Stimulated activated CD4-positive, alpha-beta T cell treated with anti-CD3 and anti-CD28 coated beads, TNF-alpha, amount 100 ng/mL, for 4 hours (primary cell): Measurements from ENCODE around the gene OGFR.
"Not testable (repeated sequence)": the region's sequence is repeated elsewhere in the genome, so short reads cannot be mapped to it uniquely, and the experiment has no call there.

Experiments used
- DNase-seq, 3 experiments: peaks; one replicate each; pipeline ENCODE4 v3.0.0-alpha.2; 2020; ENCODE audit warnings: low read depth in 3 of 3

OGFR gene

GRCh38 chr20:62839816-62840215 lies 35.2 kb downstream of the OGFR start:
- DNase-seq = no peak

GRCh38 chr20:62840244-62841197 lies 35.9 kb downstream of the OGFR start:
- DNase-seq = no peak

DNA sequence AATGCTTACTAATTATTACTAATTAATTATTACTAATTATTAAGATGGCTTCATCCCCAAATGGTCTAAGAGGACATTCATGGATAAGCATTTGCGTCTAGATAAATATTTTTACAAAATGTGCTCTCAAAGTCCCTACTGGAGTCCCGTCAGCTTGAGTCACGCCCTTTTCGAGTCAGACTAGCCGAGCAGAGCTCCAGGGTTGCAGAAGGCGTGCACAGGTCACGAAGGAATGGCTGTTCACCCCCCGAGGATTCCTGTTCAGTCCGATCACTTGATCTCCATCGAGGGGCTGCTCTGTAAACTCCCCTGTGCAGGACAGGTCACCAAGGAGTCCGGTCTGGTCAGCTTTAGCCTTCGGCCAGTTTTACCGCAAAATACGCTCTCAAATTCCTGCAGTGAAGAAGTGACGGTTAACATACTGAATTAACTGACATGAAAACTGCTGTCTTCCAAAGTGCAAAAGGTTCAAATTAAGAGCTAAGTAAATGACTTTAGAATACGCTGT lies 37.1 kb downstream of the OGFR start:
- no peak for DNase-seq

GRCh38 chr20:62843656-62844055 lies 39.0 kb downstream of the OGFR start:
- no peak for DNase-seq

- DNase-seq = no peak
Observed at GRCh38 chr20:62844182-62844581, 39.5 kb downstream of the OGFR start.

DNA sequence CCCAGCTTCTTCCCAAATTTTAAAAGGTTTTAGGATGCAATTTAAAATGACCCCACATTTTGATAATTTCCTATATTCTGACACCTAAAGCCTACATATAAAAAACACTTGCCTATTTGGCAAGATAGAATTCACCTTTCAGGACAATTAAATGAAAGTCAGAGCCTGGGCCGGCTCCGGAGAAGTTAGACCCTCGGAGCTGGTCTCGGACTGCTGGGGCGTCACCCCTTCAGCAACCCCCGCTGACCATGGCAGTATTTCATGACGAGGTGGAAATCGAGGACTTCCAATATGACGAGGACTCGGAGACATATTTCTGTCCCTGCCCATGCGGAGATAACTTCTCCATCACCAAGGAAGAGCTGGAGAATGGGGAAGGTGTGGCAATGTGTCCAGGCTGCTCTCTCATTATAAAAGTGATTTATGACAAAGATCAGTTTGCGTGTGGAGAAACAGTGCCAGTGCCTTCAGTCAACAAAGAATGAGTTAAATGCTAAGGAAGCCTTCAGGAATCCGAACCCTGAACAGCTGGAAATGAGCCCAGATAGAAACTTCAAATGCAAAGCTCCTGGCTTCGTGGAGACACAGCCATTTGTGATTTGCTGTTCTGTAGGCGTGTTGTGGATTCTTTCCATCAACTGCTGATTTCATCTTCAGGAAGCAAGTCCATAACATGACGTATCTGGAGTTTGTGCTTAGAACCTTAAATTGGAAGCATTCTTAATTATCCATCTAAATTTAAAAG lies 41.0 kb downstream of the OGFR start:
- DNase-seq = no peak

GRCh38 chr20:62846166-62846890 lies 41.7 kb downstream of the OGFR start:
- DNase-seq = no peak

DNA sequence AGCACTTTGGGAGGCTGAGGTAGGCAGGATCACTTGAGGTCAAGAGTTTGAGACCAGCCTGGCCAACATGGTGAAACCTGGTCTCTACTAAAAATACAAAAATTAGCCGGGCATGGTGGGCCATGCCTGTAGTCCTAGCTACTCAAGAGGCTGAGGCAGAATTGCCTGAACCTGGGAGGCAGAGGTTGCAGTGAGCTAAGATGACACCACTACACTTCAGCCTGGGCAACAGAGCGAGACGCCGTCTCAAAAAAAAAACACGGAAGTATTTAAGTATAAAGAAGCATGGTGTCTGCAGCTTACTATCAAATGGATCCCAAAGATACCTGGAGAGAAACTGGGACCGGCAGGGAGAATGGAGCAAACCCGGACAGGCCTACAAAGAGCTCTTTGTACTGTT lies 44.3 kb downstream of the OGFR start:
- not testable (repeated sequence) for DNase-seq

- no peak for DNase-seq
Observed at GRCh38 chr20:62849431-62849830, 44.8 kb downstream of the OGFR start.

DNA sequence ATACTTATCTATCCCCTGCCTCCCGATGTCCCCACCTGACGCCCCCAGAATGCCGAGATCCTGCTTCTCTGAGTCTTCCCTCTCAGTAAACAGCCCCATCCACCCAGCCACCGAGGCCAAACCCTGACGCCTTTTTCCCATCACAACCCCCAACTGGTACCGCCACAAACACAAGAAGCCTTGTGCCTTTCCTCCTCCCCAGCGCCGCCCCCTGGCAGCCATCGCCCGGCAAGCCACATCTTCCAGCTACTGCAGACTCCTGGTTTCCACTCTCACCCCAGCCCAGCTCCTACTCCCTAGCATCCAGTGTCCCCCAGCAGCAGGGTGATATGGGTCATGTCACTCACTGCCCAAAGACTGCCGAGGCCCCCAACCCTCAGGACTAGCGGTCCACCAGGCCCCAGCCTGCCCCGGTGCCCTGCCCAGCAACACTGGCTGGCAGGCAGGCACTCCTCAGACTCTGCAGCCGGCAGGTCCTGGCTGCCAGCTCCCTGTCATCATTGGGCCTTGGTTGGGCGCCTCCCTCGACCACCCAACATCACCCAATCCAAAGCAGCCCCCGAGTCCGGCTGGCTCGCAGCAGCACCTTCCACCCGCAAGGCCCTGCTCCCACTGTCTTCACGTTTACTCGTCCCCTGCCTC lies 45.8 kb downstream of the OGFR start:
- no peak for DNase-seq

GRCh38 chr20:62852196-62852595 lies 47.6 kb downstream of the OGFR start:
- DNase-seq = no peak

GRCh38 chr20:62852841-62853240 lies 48.2 kb downstream of the OGFR start:
- no peak for DNase-seq

GRCh38 chr20:62853304-62853703 lies 48.7 kb downstream of the OGFR start:
- DNase-seq = not testable (repeated sequence)

- no peak for DNase-seq
Observed at GRCh38 chr20:62854121-62854520, 49.5 kb downstream of the OGFR start.

GRCh38 chr20:62855120-62855519 lies 50.5 kb downstream of the OGFR start:
- DNase-seq = no peak

DNA sequence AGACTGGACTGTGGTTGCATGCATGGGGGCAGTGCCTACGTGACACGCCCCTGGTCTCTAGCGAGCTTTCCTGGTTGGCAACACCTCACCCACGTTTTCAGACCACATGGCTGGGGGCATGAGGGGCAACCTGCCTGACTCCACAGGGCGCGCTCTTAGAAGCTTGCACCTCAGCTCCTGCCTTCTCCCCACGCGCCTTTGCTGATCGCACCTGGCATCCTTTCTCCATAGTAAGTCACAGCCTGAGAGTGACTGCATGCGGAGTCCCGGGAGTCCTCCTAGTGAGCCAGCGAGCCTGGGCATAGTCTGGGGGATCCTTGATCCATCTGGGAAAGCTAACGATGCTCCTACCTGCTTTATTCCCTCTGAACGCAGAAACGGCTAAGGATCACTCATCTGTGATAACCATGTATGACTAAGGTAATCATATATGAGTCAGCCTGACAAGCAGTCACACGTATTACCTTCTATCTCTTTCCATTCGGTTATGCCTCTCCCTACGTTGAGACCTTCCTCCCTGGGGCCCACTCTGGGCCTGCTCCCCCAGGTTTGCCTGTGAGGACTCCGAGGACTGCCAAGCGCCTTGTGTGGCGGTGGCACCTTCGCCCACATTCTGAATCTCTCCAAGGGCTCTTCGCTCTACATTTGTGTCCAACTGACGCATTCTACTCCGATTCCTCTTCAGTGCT lies 52.4 kb downstream of the OGFR start:
- DNase-seq = no peak

- no peak for DNase-seq
Observed at GRCh38 chr20:62858058-62858830, 53.6 kb downstream of the OGFR start.

- DNase-seq = no peak
Observed at GRCh38 chr20:62859721-62860120, 55.1 kb downstream of the OGFR start.

- DNase-seq = no peak
Observed at GRCh38 chr20:62860391-62860923, 55.8 kb downstream of the OGFR start.
